Measurements from ENCODE around the gene GNAL.

GRCh38 chr18:11668441-11669169 lies 20.5 kb upstream of the GNAL start:
- no peak for TF ChIP-seq CTCF (IDR thresholded peaks at IDR 0.05; ENCODE audit: insufficient read depth, low read length, poor library complexity, severe bottlenecking)
- no peak for TF ChIP-seq EZH2phosphoT487 (conservative IDR thresholded peaks at IDR 0.05; ENCODE audit: low read length)
